Heart right ventricle (tissue), 16 donors: ENCODE results near the gene GAPDH. TPM values are rescaled to one million over a fixed set of nuclear protein-coding genes. Genes with fewer than 3 reads are reported as not detected.
"Not testable (repeated sequence)": the region's sequence is repeated elsewhere in the genome, so short reads cannot be mapped to it uniquely, and the experiment has no call there.

Experiments
- ATAC-seq, 8 donors: fragments of 200-7000 bp; cut with Tn5 transposase; one replicate each; pipeline ENCODE4 v1.9.1; 2020; ENCODE audit warnings: mild to moderate bottlenecking in 8 of 8, moderate library complexity in 8 of 8, moderate number of reproducible peaks in 1 of 8
- DNase-seq, 2 donors: peaks; one replicate each; pipeline ENCODE4 v3.0.0-alpha.2; 2020
- H3K27ac ChIP-seq, 10 donors: fragments of 200-600 bp; sonication (generic) in 2 of 10; one replicate each; pipeline versions ENCODE4 v1.5.0 to v1.8.0; 2020 to 2022; ENCODE audit warnings: mild to moderate bottlenecking in 3 of 10
- H3K27me3 ChIP-seq, 7 donors: fragments of 200-600 bp; one replicate each; pipeline ENCODE4 v1.8.0; 2021 to 2022; ENCODE audit warnings: mild to moderate bottlenecking in 2 of 7
- H3K36me3 ChIP-seq, 9 donors: fragments of 200-600 bp; sonication (generic) in 1 of 9; one replicate each; pipeline versions ENCODE4 v1.5.0 to v1.8.0; 2020 to 2022; ENCODE audit warnings: mild to moderate bottlenecking in 2 of 9
- H3K4me1 ChIP-seq, 9 donors: fragments of 200-600 bp; sonication (generic) in 1 of 9; one replicate each; pipeline versions ENCODE4 v1.5.0 to v1.8.0; 2020 to 2022; ENCODE audit warnings: mild to moderate bottlenecking in 4 of 9
- H3K4me3 ChIP-seq, 10 donors: fragments of 200-600 bp; sonication (generic) in 2 of 10; one replicate each; pipeline versions ENCODE4 v1.5.0 to v1.8.0; 2020 to 2022; ENCODE audit warnings: mild to moderate bottlenecking in 7 of 10, moderate library complexity in 2 of 10
- H3K9me3 ChIP-seq, 11 donors: fragments of 200-600 bp in 10 of 11; sonication (generic) in 2 of 11; one replicate each; pipeline versions ENCODE4 v1.5.0 to v1.8.0; 2013 to 2022; ENCODE audit warnings: mild to moderate bottlenecking in 2 of 11, control low read depth in 1 of 11, moderate library complexity in 1 of 11
- CTCF ChIP-seq, 9 donors: fragments of 200-600 bp; sonication (generic) in 2 of 9; IDR thresholded peaks; one replicate each; pipeline versions ENCODE4 v1.5.0 to v1.8.0; 2021 to 2022; ENCODE audit warnings: antibody characterized with exemption in 9 of 9, mild to moderate bottlenecking in 5 of 9, moderate library complexity in 1 of 9
- WGBS, 2 donors: extraction: QIAGEN DNeasy Blood & Tissue Kit; methylation state at CpG; one replicate each; pipeline ENCODE4 v1.1.7; 2013; ENCODE audit warnings: inconsistent platforms in 1 of 2; 5-methylcytosine and 5-hydroxymethylcytosine counted together
- intact Hi-C, 10 donors: fragments of 100-400 bp; cut with DNase I; formaldehyde crosslinking; loops; one replicate each; pipeline versions ENCODE4 v1.11.1 to v1.14.2; 2022
- polyA plus RNA-seq, 2 donors: library from polyadenylated mRNA; stranded (reverse); fragments of 200-250 nt; gene quantifications; one replicate each; pipeline ENCODE4 v1.2.3, GENCODE V29; 2013
- total RNA-seq, 10 donors: library from RNA; stranded (reverse); fragmentation: NEBNext Ultra II Directional in 3 of 10; extraction: Animal tissue kit (Norgen Biotek cat#: 25700) in 3 of 10; gene quantifications; one replicate each; pipeline versions ENCODE4 v1.2.1 to v1.2.4, GENCODE V29; 2021 to 2023
- donor health status: Arrhythmogenic right ventricular cardiomyopathy.
- donor health status: ischemic (EF 13 %, LVEDD 7.1; RV severe dilation, severe dysfunction).
- donor health status: healthy with polysubstance abuse.
- donor health status: DM: no; HTN: yes; CAD: no.
- donor health status: DM: no; HTN: no; CAD: no.
- donor health status: ischemic (EF 25% LVEDD 6.9; RV normal size, moderate dysfunction).
- donor health status: ischemic (EF 25% LVEDD 5.7; RV mildly dilated, moderate dysfunction).
- donor health status: healthy.
- donor health status: DM: yes; HTN: yes; CAD: no.
- donor health status: Ischemic cardiomyopathy.
- donor health status: ischemic (EF 35%, LVEDD 5.7; RV mildly dilated, moderate dysfunction).
- donor health status: nonischemic (EF 11% LVEDD 7.7; RV severe dilation, severe dysfunction).
- donor health status: DM: yes; HTN: yes; CAD: no.
- donor health status: PGD.
- donor health status: ischemic (EF 29% LVEDD 5.4; RV normal size, mild dysfunction).
- donor health status: nonischemic (EF 23%, LVEDD 6.1; RV moderate dilation, normal function).

The GAPDH gene
- total and polyA plus RNA-seq, 12 donors: 4,081 to 7,888 (median 4,852) TPM

- Histone ChIP-seq H3K36me3 (peaks cover 0 to 46% (median 14%) of the 10 kb centered on the region in 9 donors), H3K27ac (peak overlapping the region; percentile 78 to 98 (median 92)), H3K27me3 (no peaks in the 10 kb centered on the region), H3K4me1 (peaks cover 40 to 89% (median 78%) of the 10 kb centered on the region in 9 donors), H3K9me3 (no peaks in the 10 kb centered on the region), H3K4me3 (peak overlapping the region in 9 of 10 donors; percentile 66 to 98 (median 93))
- ATAC-seq (peak; percentile 20 to 56 (median 37)), DNase-seq (peak in 1 of 2 donors; percentile 81)
- no peak for TF ChIP-seq CTCF (IDR thresholded peaks at IDR 0.05)
- 12 to 16% methylated on average over 15 of the region's 15 CpGs for WGBS, 2 donors
- intact Hi-C loops: loop anchor here in 4 of 10 donors (2.0 kb wide), 2 partner anchors 14 to 18 kb away; partner anchors contain the start of gene GAPDH (in 2 of the 4)
These were observed 18.9 kb downstream of the GAPDH start for GRCh38 chr12:6553051-6553868.

- H3K27ac ChIP-seq: peak overlapping the region; percentile 53 to 98 (median 92)
- peaks cover 0 to 47% (median 16%) of the 10 kb centered on the region in 9 donors for H3K36me3 ChIP-seq
- peak overlapping the region; percentile 66 to 98 (median 94) for H3K4me3 ChIP-seq
- no peaks in the 10 kb centered on the region for H3K9me3 ChIP-seq
- DNase-seq (peak; percentile 77 to 83), ATAC-seq (peak; percentile 30 to 57 (median 43))
- WGBS, 2 donors: 5 to 8% methylated on average over 22 of the region's 22 CpGs
- H3K27me3 ChIP-seq: no peaks in the 10 kb centered on the region
- TF ChIP-seq CTCF (IDR thresholded peaks at IDR 0.05): peak; percentile 40 to 81 (median 69)
- intact Hi-C loops: loop anchor here in 1 of 10 donors (5.0 kb wide), 1 partner anchor 132 kb away; no protein-coding TSS in a partner anchor
- H3K4me1 ChIP-seq: peaks cover 40 to 79% (median 70%) of the 10 kb centered on the region in 9 donors
These were observed 20.1 kb downstream of the GAPDH start for GRCh38 chr12:6554168-6555017.

- Histone ChIP-seq H3K36me3 (peaks cover 0 to 47% (median 17%) of the 10 kb centered on the region in 9 donors), H3K27ac (peak overlapping the region; percentile 53 to 98 (median 92)), H3K27me3 (no peaks in the 10 kb centered on the region), H3K9me3 (no peaks in the 10 kb centered on the region), H3K4me3 (peak overlapping the region; percentile 66 to 98 (median 94)), H3K4me1 (peaks cover 37 to 71% (median 63%) of the 10 kb centered on the region in 9 donors)
- TF ChIP-seq CTCF (IDR thresholded peaks at IDR 0.05): no peak
- WGBS, 2 donors: 0 to 1% methylated on average over 61 of the region's 61 CpGs
- DNase-seq (peak in 1 of 2 donors; percentile 37), ATAC-seq (no peak)
- intact Hi-C loops: loop anchor here in 1 of 10 donors (5.0 kb wide), 1 partner anchor 133 kb away; no protein-coding TSS in a partner anchor
These were observed 20.8 kb downstream of the GAPDH start for GRCh38 chr12:6555018-6555691.

GRCh38 chr12:6556496-6556817, 22.1 kb downstream of the GAPDH start:
- H3K27me3 ChIP-seq, DNase-seq, H3K9me3 ChIP-seq, ATAC-seq: not testable (repeated sequence)
- Histone ChIP-seq H3K36me3 (peaks cover 0 to 52% (median 30%) of the 10 kb centered on the region in 9 donors), H3K4me3 (peak overlapping the region in 9 of 10 donors; percentile 66 to 98 (median 93)), H3K4me1 (peaks cover 24 to 58% (median 50%) of the 10 kb centered on the region in 9 donors), H3K27ac (peak overlapping the region in 9 of 10 donors; percentile 78 to 98 (median 93))
- intact Hi-C loops: loop anchor here in 1 of 10 donors (5.0 kb wide), 1 partner anchor 134 kb away; no protein-coding TSS in a partner anchor
- 85 to 90% methylated on average over 7 of the region's 7 CpGs for WGBS, 2 donors
